ENCODE measurements around the gene BRD4. TPM values are rescaled to one million over a fixed set of nuclear protein-coding genes. Genes with fewer than 3 reads are reported as not detected.

Gene BRD4
- polyA plus RNA-seq, 6 donors from 2014 or later, result 13.5 to 51.9 (median 18.4) TPM

- Mint-ChIP-seq H3K36me3 (peaks cover 3 to 23% of the 10 kb centered on the region in 2 donors), H3K9me3 (no peaks in the 10 kb centered on the region), H3K27me3 (no peaks in the 10 kb centered on the region), H3K27ac (peak overlapping the region in 2 of 6 donors; percentile 30 to 51), H3K4me3 (no peak overlapping the region), H3K4me1 (peaks cover 14 to 41% (median 22%) of the 10 kb centered on the region in 3 donors)
- no peak for ATAC-seq (ENCODE audit: low read depth in 2 of 2)
- DNase-seq, result no peak
Measured at GRCh38 chr19:15251010-15251748, 81.2 kb downstream of the BRD4 start.

- no peak for ATAC-seq (ENCODE audit: low read depth in 2 of 2)
Measured at GRCh38 chr19:15250640-15250993, 81.7 kb downstream of the BRD4 start.

GRCh38 chr19:15249972-15250639, 82.2 kb downstream of the BRD4 start:
- ATAC-seq (ENCODE audit: low read depth in 2 of 2), result no peak
- Mint-ChIP-seq H3K27me3 (no peaks in the 10 kb centered on the region), H3K36me3 (peaks cover 0 to 22% of the 10 kb centered on the region in 2 donors), H3K9me3 (no peaks in the 10 kb centered on the region), H3K4me1 (peaks cover 11 to 31% (median 23%) of the 10 kb centered on the region in 3 donors), H3K27ac (peak overlapping the region in 1 of 6 donors; percentile 66), H3K4me3 (no peak overlapping the region)
- no peak for DNase-seq

More at GRCh38 chr19:15250640-15250993, 81.7 kb downstream of the BRD4 start:
- Mint-ChIP-seq H3K36me3 (peaks cover 0 to 22% of the 10 kb centered on the region in 2 donors), H3K9me3 (no peaks in the 10 kb centered on the region), H3K4me3 (no peak overlapping the region), H3K27me3 (no peaks in the 10 kb centered on the region), H3K27ac (no peak overlapping the region), H3K4me1 (peaks cover 11 to 35% (median 23%) of the 10 kb centered on the region in 3 donors)
- DNase-seq, result no peak

- peaks cover 11 to 30% (median 23%) of the 10 kb centered on the region in 3 donors for H3K4me1 Mint-ChIP-seq
- no peak overlapping the region for H3K4me3 Mint-ChIP-seq
- H3K27me3 Mint-ChIP-seq, result no peaks in the 10 kb centered on the region
- no peaks in the 10 kb centered on the region for H3K9me3 Mint-ChIP-seq
- H3K36me3 Mint-ChIP-seq, result peaks cover 0 to 22% of the 10 kb centered on the region in 2 donors
- no peak for DNase-seq
- ATAC-seq (ENCODE audit: low read depth in 2 of 2), result no peak
- H3K27ac Mint-ChIP-seq, result no peak overlapping the region
Measured at GRCh38 chr19:15249528-15249874, 82.8 kb downstream of the BRD4 start.

- peaks cover 9 to 24% (median 24%) of the 10 kb centered on the region in 3 donors for H3K4me1 Mint-ChIP-seq
- H3K36me3 Mint-ChIP-seq, result peaks cover 0 to 24% of the 10 kb centered on the region in 2 donors
- H3K4me3 Mint-ChIP-seq, result no peak overlapping the region
- DNase-seq, result no peak
- H3K27ac Mint-ChIP-seq, result peak overlapping the region in 2 of 6 donors; percentile 42 to 49
- no peaks in the 10 kb centered on the region for H3K27me3 Mint-ChIP-seq
- ATAC-seq (ENCODE audit: low read depth in 2 of 2), result no peak
- H3K9me3 Mint-ChIP-seq, result no peaks in the 10 kb centered on the region
Measured at GRCh38 chr19:15248648-15249527, 83.5 kb downstream of the BRD4 start.

GRCh38 chr19:15248106-15248505, 84.2 kb downstream of the BRD4 start:
- H3K4me3 Mint-ChIP-seq, result no peak overlapping the region
- peaks cover under 1 to 21% (median 17%) of the 10 kb centered on the region in 3 donors for H3K4me1 Mint-ChIP-seq
- H3K27me3 Mint-ChIP-seq, result no peaks in the 10 kb centered on the region
- peaks cover 0 to 30% of the 10 kb centered on the region in 2 donors for H3K36me3 Mint-ChIP-seq
- DNase-seq, result no peak
- H3K9me3 Mint-ChIP-seq, result no peaks in the 10 kb centered on the region
- peak overlapping the region in 1 of 6 donors; percentile 42 for H3K27ac Mint-ChIP-seq
- ATAC-seq (ENCODE audit: low read depth in 2 of 2), result no peak

GRCh38 chr19:15247107-15248014, 85.0 kb downstream of the BRD4 start:
- H3K4me3 Mint-ChIP-seq, result no peak overlapping the region
- DNase-seq (no peak), ATAC-seq (ENCODE audit: low read depth in 2 of 2) (no peak)
- H3K36me3 Mint-ChIP-seq, result peaks cover 0 to 26% of the 10 kb centered on the region in 2 donors
- H3K9me3 Mint-ChIP-seq, result no peaks in the 10 kb centered on the region
- peaks cover 0 to 17% (median 9%) of the 10 kb centered on the region in 3 donors for H3K4me1 Mint-ChIP-seq
- H3K27ac Mint-ChIP-seq, result peak overlapping the region in 1 of 6 donors; percentile 19
- H3K27me3 Mint-ChIP-seq, result no peaks in the 10 kb centered on the region

GRCh38 chr19:15246198-15246481, 86.2 kb downstream of the BRD4 start:
- no peak for ATAC-seq (ENCODE audit: low read depth in 2 of 2)
- no peak for DNase-seq
- H3K27ac Mint-ChIP-seq, result peak overlapping the region in 1 of 6 donors; percentile 53
- peaks cover 0 to 24% of the 10 kb centered on the region in 2 donors for H3K36me3 Mint-ChIP-seq
- H3K4me3 Mint-ChIP-seq, result peak overlapping the region in 2 of 8 donors; percentile 29 to 41
- H3K9me3 Mint-ChIP-seq, result no peaks in the 10 kb centered on the region
- H3K4me1 Mint-ChIP-seq, result peaks cover 0 to 16% (median 7%) of the 10 kb centered on the region in 3 donors
- no peaks in the 10 kb centered on the region for H3K27me3 Mint-ChIP-seq

GRCh38 chr19:15245370-15246197, 86.8 kb downstream of the BRD4 start:
- Mint-ChIP-seq H3K4me1 (peaks cover 0 to 16% (median 7%) of the 10 kb centered on the region in 3 donors), H3K4me3 (no peak overlapping the region), H3K27me3 (no peaks in the 10 kb centered on the region), H3K27ac (peak overlapping the region in 1 of 6 donors; percentile 36), H3K9me3 (no peaks in the 10 kb centered on the region), H3K36me3 (peaks cover 0 to 24% of the 10 kb centered on the region in 2 donors)
- ATAC-seq (ENCODE audit: low read depth in 2 of 2) (no peak), DNase-seq (no peak)

GRCh38 chr19:15244808-15245207, 87.5 kb downstream of the BRD4 start:
- Mint-ChIP-seq H3K4me1 (peaks cover 0 to 16% (median 7%) of the 10 kb centered on the region in 3 donors), H3K27me3 (no peaks in the 10 kb centered on the region), H3K9me3 (no peaks in the 10 kb centered on the region), H3K36me3 (peaks cover 0 to 24% of the 10 kb centered on the region in 2 donors), H3K4me3 (no peak overlapping the region), H3K27ac (peak overlapping the region in 1 of 6 donors; percentile 73)
- DNase-seq (no peak), ATAC-seq (ENCODE audit: low read depth in 2 of 2) (no peak)

GRCh38 chr19:15244106-15244803, 88.1 kb downstream of the BRD4 start:
- H3K27ac Mint-ChIP-seq, result peak overlapping the region in 1 of 6 donors; percentile 73

More at GRCh38 chr19:15244106-15244803, 88.1 kb downstream of the BRD4 start:
- DNase-seq, result no peak
- Mint-ChIP-seq H3K27me3 (no peaks in the 10 kb centered on the region), H3K9me3 (no peaks in the 10 kb centered on the region), H3K4me1 (peaks cover 0 to 16% (median 7%) of the 10 kb centered on the region in 3 donors), H3K36me3 (peaks cover 0 to 24% of the 10 kb centered on the region in 2 donors), H3K4me3 (no peak overlapping the region)
- ATAC-seq (ENCODE audit: low read depth in 2 of 2), result no peak
